Liver (tissue), 9 donors: ENCODE data around the gene TAF6. TPM values are rescaled to one million over a fixed set of nuclear protein-coding genes. Genes with fewer than 3 reads are reported as not detected.

Source experiments
- DNase-seq: peaks from one replicate; pipeline ENCODE4 v3.0.0-alpha.2; 2017; ENCODE audit warnings: low spot score
- H3K27ac ChIP-seq, 2 donors: one replicate each; pipeline ENCODE4 v1.7.0; 2013; ENCODE audit warnings: inconsistent platforms in 2 of 2, low read length in 2 of 2, control low read depth in 1 of 2, low read depth in 1 of 2, mild to moderate bottlenecking in 1 of 2
- H3K27me3 ChIP-seq, 4 donors: one replicate each; pipeline versions ENCODE4 v1.6.1 to v1.7.0; 2013; ENCODE audit warnings: low read length in 3 of 4, inconsistent platforms in 1 of 4, mild to moderate bottlenecking in 1 of 4, moderate library complexity in 1 of 4; ENCODE audit not compliant: control insufficient read depth in 4 of 4, insufficient read depth in 4 of 4
- H3K36me3 ChIP-seq, 4 donors: one replicate each; pipeline versions ENCODE4 v1.6.1 to v1.7.0; 2013; ENCODE audit warnings: low read length in 3 of 4, mild to moderate bottlenecking in 3 of 4, low read depth in 1 of 4, moderate library complexity in 1 of 4; ENCODE audit not compliant: control insufficient read depth in 4 of 4, insufficient read depth in 3 of 4
- H3K4me1 ChIP-seq, 4 donors: one replicate each; pipeline versions ENCODE4 v1.6.1 to v1.7.0; 2013; ENCODE audit warnings: low read length in 3 of 4, mild to moderate bottlenecking in 3 of 4, moderate library complexity in 1 of 4; ENCODE audit not compliant: control insufficient read depth in 4 of 4, insufficient read depth in 4 of 4
- H3K4me3 ChIP-seq, 3 donors: one replicate each; pipeline versions ENCODE4 v1.6.1 to v1.7.0; 2013; ENCODE audit warnings: low read length in 3 of 3, control low read depth in 1 of 3, low read depth in 1 of 3, mild to moderate bottlenecking in 1 of 3
- H3K9ac ChIP-seq, 2 donors: one replicate each; pipeline ENCODE4 v1.7.0; 2013; ENCODE audit warnings: low read length in 2 of 2, mild to moderate bottlenecking in 2 of 2, moderate library complexity in 2 of 2, control low read depth in 1 of 2, low read depth in 1 of 2
- H3K9me3 ChIP-seq, 4 donors: one replicate each; pipeline versions ENCODE4 v1.6.1 to v1.7.0; 2013; ENCODE audit warnings: low read length in 3 of 4; ENCODE audit not compliant: control insufficient read depth in 4 of 4
- EGR1 ChIP-seq, 2 donors: IDR thresholded peaks; 2 replicates each; pipeline ENCODE4 v1.6.1; 2016 to 2018; ENCODE audit warnings: antibody characterized with exemption in 2 of 2, low read depth in 2 of 2
- FOXA1 ChIP-seq: IDR thresholded peaks from 2 replicates; pipeline ENCODE4 v1.6.1; 2016; ENCODE audit warnings: antibody characterized with exemption
- FOXA2 ChIP-seq: IDR thresholded peaks from 2 replicates; pipeline ENCODE4 v1.6.1; 2016; ENCODE audit warnings: antibody characterized with exemption
- GABPA ChIP-seq, 2 donors: IDR thresholded peaks in 1 of 2; conservative IDR thresholded peaks in 1 of 2; 2 replicates each; pipeline ENCODE4 v1.6.1; 2016; ENCODE audit warnings: antibody characterized with exemption in 2 of 2, mild to moderate bottlenecking in 1 of 2, moderate library complexity in 1 of 2
- HNF4A ChIP-seq, 2 donors: conservative IDR thresholded peaks; 2 replicates each; pipeline ENCODE4 v1.6.1; 2016; ENCODE audit warnings: antibody characterized with exemption in 2 of 2, mild to moderate bottlenecking in 2 of 2
- HNF4G ChIP-seq: IDR thresholded peaks from 2 replicates; pipeline ENCODE4 v1.6.1; 2016; ENCODE audit warnings: antibody characterized with exemption
- NR2F2 ChIP-seq: IDR thresholded peaks from 2 replicates; pipeline ENCODE4 v1.6.1; 2016; ENCODE audit warnings: antibody characterized with exemption
- RAD21 ChIP-seq, 2 donors: IDR thresholded peaks; 2 replicates each; pipeline ENCODE4 v1.6.1; 2016; ENCODE audit warnings: antibody characterized with exemption in 2 of 2, mild to moderate bottlenecking in 2 of 2
- REST ChIP-seq: IDR thresholded peaks from 2 replicates; pipeline ENCODE4 v1.6.1; 2016; ENCODE audit warnings: antibody characterized with exemption, mild to moderate bottlenecking
- RXRA ChIP-seq, 2 donors: IDR thresholded peaks; 2 replicates each; pipeline ENCODE4 v1.6.1; 2017 to 2018; ENCODE audit warnings: antibody characterized with exemption in 2 of 2, mild to moderate bottlenecking in 1 of 2
- SP1 ChIP-seq: IDR thresholded peaks from 2 replicates; pipeline ENCODE4 v1.6.1; 2018; ENCODE audit warnings: antibody characterized with exemption, mild to moderate bottlenecking
- TAF1 ChIP-seq: conservative IDR thresholded peaks from 2 replicates; pipeline ENCODE4 v1.6.1; 2016; ENCODE audit warnings: antibody characterized with exemption, mild to moderate bottlenecking
- YY1 ChIP-seq: IDR thresholded peaks from 2 replicates; pipeline ENCODE4 v1.6.1; 2016; ENCODE audit warnings: antibody characterized with exemption, mild to moderate bottlenecking
- WGBS: extraction: QIAGEN DNeasy Blood & Tissue Kit; methylation state at CpG from one replicate; pipeline ENCODE4 v1.1.7; 2013; 5-methylcytosine and 5-hydroxymethylcytosine counted together
- polyA plus RNA-seq, 2 donors: library from polyadenylated mRNA; stranded (reverse) in 1 of 2; unstranded in 1 of 2; fragments of 200-250 nt in 1 of 2; fragments of >200 nt in 1 of 2; fragmentation: Nextera tagmentation in 1 of 2; extraction: Ambion mirVana in 1 of 2; gene quantifications; one replicate each; pipeline versions ENCODE4 v1.2.1 to v1.2.3, GENCODE V29; 2013 to 2015
- total RNA-seq, 2 donors: library from RNA; depleted of rRNA; stranded (reverse); fragments of >200 nt; gene quantifications; one replicate each; pipeline ENCODE4 v1.2.3, GENCODE V29; 2014
- TF ChIP-seq, protein P1 (sequence below): IDR thresholded peaks from 2 replicates; pipeline ENCODE4 v1.6.1; 2016; ENCODE audit warnings: antibody characterized with exemption
- TF ChIP-seq, protein P2 (sequence below): IDR thresholded peaks from 2 replicates; pipeline ENCODE4 v1.6.1; 2016; ENCODE audit warnings: antibody characterized with exemption
- TF ChIP-seq, protein P3 (sequence below): IDR thresholded peaks from 2 replicates; pipeline ENCODE4 v1.6.1; 2016; ENCODE audit warnings: antibody characterized with exemption
- donor health status: healthy.
- donor health status: healthy.
- donor health status: healthy.
- donor health status: healthy.
- donor health status: healthy.

The TAF6 gene
- total RNA-seq (10 to 100 TPM; 16.1 to 17.9 TPM), polyA plus RNA-seq (10 to 100 TPM in 1 of 2 donors, 1 to 10 TPM in 1; 8.9 to 16.3 TPM)

- under 1% methylated on average over 49 of the region's 49 CpGs for WGBS
- peak; percentile 94 for DNase-seq
- Histone ChIP-seq H3K27me3 (no peaks in the 10 kb centered on the region), H3K4me3 (peak within 1 kb of the TSS; percentile 77 to 99 (median 95)), H3K9me3 (no peaks in the 10 kb centered on the region), H3K36me3 (no peaks in the 10 kb centered on the region), H3K27ac (peak within 1 kb of the TSS; percentile 60 to 86), H3K9ac (peak within 1 kb of the TSS; percentile 53 to 81), H3K4me1 (peaks cover 3 to 26% (median 19%) of the 10 kb centered on the region in 4 donors)
- TF ChIP-seq GABPA (IDR thresholded peaks at IDR 0.05 in 1 of 2, conservative IDR thresholded peaks at IDR 0.05 in 1 of 2), result peak in 1 of 2 donors; percentile 56
- peak; percentile 98 for TF ChIP-seq TAF1
- peak; percentile 99 for TF ChIP-seq YY1
- TF ChIP-seq NR2F2, result no peak
- peak; percentile 82 for TF ChIP-seq REST
- TF ChIP-seq EGR1 (IDR thresholded peaks at IDR 0.05; ENCODE audit: low read depth in 2 of 2), result peak in 1 of 2 donors; percentile 54
- peak; percentile 41 for TF ChIP-seq SP1
- TF ChIP-seq, protein P1, sequence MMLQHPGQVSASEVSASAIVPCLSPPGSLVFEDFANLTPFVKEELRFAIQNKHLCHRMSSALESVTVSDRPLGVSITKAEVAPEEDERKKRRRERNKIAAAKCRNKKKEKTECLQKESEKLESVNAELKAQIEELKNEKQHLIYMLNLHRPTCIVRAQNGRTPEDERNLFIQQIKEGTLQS, result no peak
- TF ChIP-seq, protein P2, sequence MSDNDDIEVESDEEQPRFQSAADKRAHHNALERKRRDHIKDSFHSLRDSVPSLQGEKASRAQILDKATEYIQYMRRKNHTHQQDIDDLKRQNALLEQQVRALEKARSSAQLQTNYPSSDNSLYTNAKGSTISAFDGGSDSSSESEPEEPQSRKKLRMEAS, result peak; percentile 78
Observed at GRCh38 chr7:100119072-100119969, at the start of gene TAF6, which contains the start of gene CNPY4. TAF6 (minus strand) TSS chr7:100119358; CDS start chr7:100114209, 5,149 bp downstream. CNPY4 (plus strand) TSS chr7:100119634; CDS start chr7:100119745, 111 bp downstream.

- 4% methylated on average over 11 of the region's 11 CpGs for WGBS
- H3K9ac ChIP-seq, result no peak overlapping the region
Observed at GRCh38 chr7:100167912-100168323, 48.8 kb upstream of the TAF6 start.

More at GRCh38 chr7:100167912-100168323, 48.8 kb upstream of the TAF6 start:
- DNase-seq, result no peak
- Histone ChIP-seq H3K27ac (no peak overlapping the region), H3K9me3 (no peaks in the 10 kb centered on the region), H3K36me3 (no peaks in the 10 kb centered on the region), H3K4me3 (peak overlapping the region in 1 of 3 donors; percentile 26), H3K4me1 (peaks cover 0 to 11% (median 4%) of the 10 kb centered on the region in 4 donors), H3K27me3 (peaks cover 0 to 8% (median 2%) of the 10 kb centered on the region in 4 donors)
- TF ChIP-seq, protein P3, sequence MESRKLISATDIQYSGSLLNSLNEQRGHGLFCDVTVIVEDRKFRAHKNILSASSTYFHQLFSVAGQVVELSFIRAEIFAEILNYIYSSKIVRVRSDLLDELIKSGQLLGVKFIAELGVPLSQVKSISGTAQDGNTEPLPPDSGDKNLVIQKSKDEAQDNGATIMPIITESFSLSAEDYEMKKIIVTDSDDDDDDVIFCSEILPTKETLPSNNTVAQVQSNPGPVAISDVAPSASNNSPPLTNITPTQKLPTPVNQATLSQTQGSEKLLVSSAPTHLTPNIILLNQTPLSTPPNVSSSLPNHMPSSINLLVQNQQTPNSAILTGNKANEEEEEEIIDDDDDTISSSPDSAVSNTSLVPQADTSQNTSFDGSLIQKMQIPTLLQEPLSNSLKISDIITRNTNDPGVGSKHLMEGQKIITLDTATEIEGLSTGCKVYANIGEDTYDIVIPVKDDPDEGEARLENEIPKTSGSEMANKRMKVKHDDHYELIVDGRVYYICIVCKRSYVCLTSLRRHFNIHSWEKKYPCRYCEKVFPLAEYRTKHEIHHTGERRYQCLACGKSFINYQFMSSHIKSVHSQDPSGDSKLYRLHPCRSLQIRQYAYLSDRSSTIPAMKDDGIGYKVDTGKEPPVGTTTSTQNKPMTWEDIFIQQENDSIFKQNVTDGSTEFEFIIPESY, result no peak
- no peak for TF ChIP-seq HNF4G
- TF ChIP-seq, protein P2, result no peak
- no peak for TF ChIP-seq RXRA (IDR thresholded peaks at IDR 0.05)
- TF ChIP-seq FOXA2, result no peak
- no peak for TF ChIP-seq YY1
- TF ChIP-seq HNF4A (conservative IDR thresholded peaks at IDR 0.05), result no peak
- no peak for TF ChIP-seq RAD21 (IDR thresholded peaks at IDR 0.05)
- TF ChIP-seq EGR1 (IDR thresholded peaks at IDR 0.05; ENCODE audit: low read depth in 2 of 2), result no peak
- TF ChIP-seq FOXA1, result no peak
- no peak for TF ChIP-seq SP1
